Stomach smooth muscle (tissue), 2 donors: ENCODE measurements around the gene STAT3.
A peak's percentile ranks its signal among the peaks of the same experiment; 100 is the strongest.
"Not testable (repeated sequence)": the region's sequence is repeated elsewhere in the genome, so short reads cannot be mapped to it uniquely, and the experiment has no call there.

ENCODE experiments used
- H3K27ac ChIP-seq: one replicate; pipeline ENCODE4 v1.7.0; 2013; ENCODE audit warnings: mild to moderate bottlenecking, low read length, inconsistent platforms
- H3K27me3 ChIP-seq, 2 donors: one replicate each; pipeline ENCODE4 v1.7.0; 2013; ENCODE audit warnings: low read length in 2 of 2; ENCODE audit not compliant: insufficient read depth in 2 of 2, control insufficient read depth in 1 of 2
- H3K36me3 ChIP-seq, 2 donors: one replicate each; pipeline ENCODE4 v1.7.0; 2013; ENCODE audit warnings: low read length in 2 of 2; ENCODE audit not compliant: control insufficient read depth in 2 of 2, insufficient read depth in 2 of 2
- H3K4me1 ChIP-seq: one replicate; pipeline ENCODE4 v1.7.0; 2013; ENCODE audit warnings: low read length; ENCODE audit not compliant: control insufficient read depth, insufficient read depth
- H3K4me3 ChIP-seq, 2 donors: one replicate each; pipeline ENCODE4 v1.7.0; 2013; ENCODE audit warnings: low read length in 2 of 2
- H3K9ac ChIP-seq, 2 donors: one replicate each; pipeline ENCODE4 v1.7.0; 2013; ENCODE audit warnings: low read length in 2 of 2, mild to moderate bottlenecking in 1 of 2
- H3K9me3 ChIP-seq, 2 donors: one replicate each; pipeline ENCODE4 v1.7.0; 2013; ENCODE audit warnings: low read length in 2 of 2; ENCODE audit not compliant: control insufficient read depth in 2 of 2
- donor health status: healthy.
- donor health status: Pancreatic carcinoma.

Gene STAT3

GRCh38 chr17:42380935-42381334, 7.3 kb downstream of the STAT3 start:
- Histone ChIP-seq H3K4me1 (peaks cover 12% of the 10 kb centered on the region), H3K9me3 (no peaks in the 10 kb centered on the region), H3K4me3 (no peak overlapping the region), H3K9ac (no peak overlapping the region), H3K36me3 (no peaks in the 10 kb centered on the region), H3K27ac (no peak overlapping the region), H3K27me3 (no peaks in the 10 kb centered on the region)

DNA sequence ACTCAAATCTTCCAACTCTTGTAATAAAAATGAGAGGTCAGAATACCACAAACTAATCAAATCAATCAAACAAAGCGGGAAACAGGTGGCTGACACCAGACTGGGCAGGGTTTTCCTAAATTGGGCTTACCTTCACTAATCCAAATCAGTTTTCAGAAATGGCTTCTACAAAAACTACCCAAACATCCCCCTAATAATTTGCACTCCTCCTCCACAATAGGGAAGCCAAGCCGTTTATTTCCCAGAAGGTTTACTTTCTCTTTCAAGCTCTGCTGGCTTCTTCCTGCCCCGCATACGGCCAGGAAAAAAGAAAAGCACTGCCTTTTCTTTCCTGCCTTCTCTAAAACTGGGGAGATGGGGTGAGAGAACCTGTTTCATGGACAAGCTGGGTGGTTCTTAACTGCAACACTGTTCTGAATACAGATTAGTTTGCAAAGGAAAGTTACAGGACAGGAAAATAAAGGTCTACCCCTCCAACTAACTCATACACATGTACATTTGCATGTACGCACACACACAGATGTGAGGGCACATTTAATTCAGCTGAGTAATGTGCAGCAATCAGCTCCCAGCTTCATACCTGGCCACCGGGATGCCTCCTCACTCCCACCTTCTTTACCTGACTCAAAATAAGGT, 9.2 kb downstream of the STAT3 start:
- H3K27me3 ChIP-seq = no peaks in the 10 kb centered on the region
- H3K27ac ChIP-seq = peak overlapping the region; percentile 38
- no peaks in the 10 kb centered on the region for H3K9me3 ChIP-seq
- H3K36me3 ChIP-seq = no peaks in the 10 kb centered on the region
- H3K4me3 ChIP-seq = peak overlapping the region; percentile 48 to 64
- peaks cover 12% of the 10 kb centered on the region for H3K4me1 ChIP-seq
- peak overlapping the region; percentile 19 to 48 for H3K9ac ChIP-seq

DNA sequence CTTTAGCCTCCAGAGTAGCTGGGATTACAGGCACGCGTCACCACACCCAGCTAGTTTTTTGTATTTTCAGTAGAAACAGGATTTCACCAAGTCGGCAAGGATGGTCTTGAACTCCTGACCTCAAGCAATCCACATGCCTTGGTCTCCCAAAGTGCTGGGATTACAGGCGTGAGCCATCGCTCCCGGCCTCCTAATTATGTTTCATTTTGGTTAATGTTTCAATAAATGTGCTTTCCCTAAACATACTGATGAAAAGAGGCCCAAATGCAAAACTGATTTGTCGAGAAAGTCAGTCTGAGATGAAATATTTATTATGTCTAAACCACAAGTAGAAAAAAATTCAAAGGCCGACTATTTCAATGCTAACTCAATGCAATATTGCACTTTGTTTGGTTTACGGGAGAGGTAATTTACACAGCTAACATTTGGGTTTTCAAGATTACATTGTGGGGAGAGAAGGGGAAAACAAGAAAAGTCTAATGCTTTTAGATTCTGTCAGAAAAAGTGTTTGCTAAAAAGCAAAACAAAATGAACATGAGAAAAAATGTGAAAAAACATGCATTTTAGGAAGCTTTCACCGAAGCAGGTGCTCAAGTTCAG, 9.8 kb downstream of the STAT3 start:
- Histone ChIP-seq H3K36me3 (no peaks in the 10 kb centered on the region), H3K9me3 (no peaks in the 10 kb centered on the region), H3K4me1 (peaks cover 10% of the 10 kb centered on the region), H3K27me3 (no peaks in the 10 kb centered on the region), H3K4me3 (peak overlapping the region; percentile 48 to 64), H3K27ac (peak overlapping the region; percentile 38), H3K9ac (peak overlapping the region; percentile 7 to 19)

DNA sequence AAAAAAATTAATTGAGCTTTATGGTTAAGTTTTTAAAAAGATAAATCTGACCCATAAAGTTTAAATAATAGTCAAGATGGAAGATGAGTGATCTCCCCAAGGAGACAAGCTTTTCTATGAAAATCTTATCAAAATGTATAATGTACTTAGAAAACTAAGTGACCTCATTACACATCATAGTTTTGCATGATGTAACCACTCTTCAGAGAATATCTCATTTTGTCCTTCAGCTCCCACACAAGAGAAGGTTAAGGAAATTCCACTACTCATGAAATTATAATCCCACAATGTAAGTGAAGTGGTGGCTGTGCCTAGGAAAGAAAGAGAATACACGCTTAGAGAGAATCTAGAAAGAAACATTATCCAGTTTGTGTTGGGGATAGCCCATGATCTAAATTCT, 14.3 kb downstream of the STAT3 start:
- H3K36me3 ChIP-seq = peaks cover 0 to 2% of the 10 kb centered on the region in 2 donors
- H3K9me3 ChIP-seq = no peaks in the 10 kb centered on the region
- no peak overlapping the region for H3K27ac ChIP-seq
- H3K4me3 ChIP-seq = no peak overlapping the region
- peaks cover 8% of the 10 kb centered on the region for H3K4me1 ChIP-seq
- H3K27me3 ChIP-seq = no peaks in the 10 kb centered on the region
- H3K9ac ChIP-seq = no peak overlapping the region

GRCh38 chr17:42372142-42372541, 16.1 kb downstream of the STAT3 start:
- Histone ChIP-seq H3K27ac (no peak overlapping the region), H3K27me3 (no peaks in the 10 kb centered on the region), H3K9me3 (no peaks in the 10 kb centered on the region), H3K4me3 (no peak overlapping the region), H3K9ac (no peak overlapping the region), H3K36me3 (peaks cover 0 to 2% of the 10 kb centered on the region in 2 donors), H3K4me1 (peaks cover 3% of the 10 kb centered on the region)

GRCh38 chr17:42368797-42369561, 19.3 kb downstream of the STAT3 start:
- not testable (repeated sequence) for H3K4me3 ChIP-seq, H3K27ac ChIP-seq, H3K9ac ChIP-seq, H3K36me3 ChIP-seq, H3K4me1 ChIP-seq, H3K27me3 ChIP-seq, H3K9me3 ChIP-seq

DNA sequence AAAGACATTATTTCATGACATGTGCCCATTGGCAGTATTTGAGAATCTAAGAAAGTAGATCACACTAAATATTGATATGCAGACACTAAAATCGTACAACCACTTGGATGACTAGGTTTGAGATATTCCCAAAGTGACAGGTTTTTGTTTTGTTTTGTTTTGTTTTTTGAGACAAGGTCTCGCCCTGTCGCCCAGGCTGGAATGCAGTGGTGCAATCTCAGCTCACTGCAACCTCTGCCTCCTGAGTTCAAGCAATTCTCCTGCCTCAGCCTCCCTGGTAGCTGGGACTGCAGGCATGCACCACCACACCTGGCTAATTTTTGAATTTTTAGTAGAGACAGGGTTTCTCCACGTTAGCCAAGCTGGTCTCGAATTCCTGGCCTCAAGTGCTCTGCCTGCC, 19.9 kb downstream of the STAT3 start:
- H3K27me3 ChIP-seq, H3K36me3 ChIP-seq, H3K27ac ChIP-seq, H3K4me3 ChIP-seq, H3K9ac ChIP-seq, H3K9me3 ChIP-seq: not testable (repeated sequence)
- peaks cover 14% of the 10 kb centered on the region for H3K4me1 ChIP-seq

DNA sequence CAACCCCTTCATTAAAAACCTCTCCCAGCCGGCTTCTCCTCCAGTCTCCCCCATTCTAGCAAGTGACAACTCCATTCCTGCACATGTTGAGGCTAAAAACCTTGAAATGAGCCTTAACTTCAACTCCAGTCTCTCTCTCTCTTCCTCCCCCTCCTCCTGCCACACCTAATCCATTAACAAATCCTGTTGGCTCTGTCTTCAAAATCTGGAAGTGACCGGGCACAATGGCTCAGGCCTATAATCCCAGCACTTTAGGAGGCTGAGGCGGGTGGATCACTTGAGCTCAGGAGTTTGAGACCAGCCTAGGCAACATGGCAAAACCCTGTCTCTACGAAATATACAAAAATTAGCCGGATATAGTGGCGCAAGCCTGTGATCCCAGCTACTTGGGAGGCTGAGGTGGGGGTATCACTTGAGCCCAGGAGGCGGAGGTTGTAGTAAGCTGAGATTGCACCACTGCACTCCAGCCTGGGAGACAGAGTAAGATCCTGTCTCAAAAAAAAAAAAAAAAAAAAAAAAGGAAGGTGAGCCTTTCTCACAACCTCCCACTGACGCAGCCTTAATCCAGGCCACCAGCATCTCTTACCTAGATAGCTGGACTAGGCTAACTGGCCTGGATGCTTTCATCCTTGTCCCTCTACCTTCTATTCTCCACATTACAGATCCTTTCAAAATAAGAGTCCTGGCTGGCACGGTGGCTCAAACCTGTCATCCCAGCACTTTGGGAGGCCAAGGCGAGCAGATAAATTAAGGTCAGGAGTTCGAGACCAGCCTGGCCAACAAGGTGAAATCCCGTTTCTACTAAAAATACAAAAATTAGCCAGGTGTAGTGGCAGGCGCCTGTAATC, 21.8 kb downstream of the STAT3 start:
- not testable (repeated sequence) for H3K27me3 ChIP-seq, H3K36me3 ChIP-seq, H3K9me3 ChIP-seq, H3K27ac ChIP-seq, H3K9ac ChIP-seq, H3K4me3 ChIP-seq
- peaks cover 33% of the 10 kb centered on the region for H3K4me1 ChIP-seq

GRCh38 chr17:42365136-42365535, 23.1 kb downstream of the STAT3 start:
- no peak overlapping the region for H3K27ac ChIP-seq
- H3K9ac ChIP-seq = no peak overlapping the region
- peaks cover 33% of the 10 kb centered on the region for H3K4me1 ChIP-seq

DNA sequence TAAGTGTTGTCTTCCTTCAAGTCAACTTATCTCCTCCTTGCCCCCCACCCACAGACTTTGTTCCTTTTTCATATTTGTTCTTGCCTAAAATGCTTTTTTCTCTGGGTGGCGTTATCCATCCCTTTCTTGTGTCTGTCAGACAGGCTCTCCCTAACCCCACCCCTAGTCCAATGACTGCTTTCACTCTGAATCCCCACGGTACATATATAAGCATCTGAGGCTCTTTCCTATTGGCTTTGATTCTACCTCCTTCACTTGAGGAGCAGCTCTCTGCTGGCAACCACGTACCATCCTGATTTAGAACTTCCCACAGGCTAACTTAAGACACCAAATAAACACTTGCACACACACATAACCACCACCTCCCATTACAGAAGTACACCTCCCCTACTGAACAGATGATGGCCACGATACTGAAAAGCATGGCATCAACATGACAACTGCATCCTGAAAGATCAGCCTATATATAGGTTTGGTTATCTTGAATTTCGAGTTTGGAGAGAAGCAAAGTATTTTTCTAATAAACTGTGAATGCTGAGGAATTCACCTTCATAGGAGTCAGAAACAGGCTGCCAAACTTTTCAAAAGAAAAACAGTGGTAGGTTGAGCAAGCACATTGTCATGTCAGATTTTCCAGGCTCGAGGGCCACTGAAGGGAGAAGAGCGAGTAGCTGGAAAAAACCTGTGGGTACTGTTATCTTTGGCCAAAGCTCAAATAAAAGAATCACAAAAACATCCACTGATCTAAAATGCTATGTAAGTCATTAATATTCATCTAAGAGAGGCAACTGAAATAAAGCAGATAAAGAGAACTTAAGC, 24.3 kb downstream of the STAT3 start:
- no peak overlapping the region for H3K4me3 ChIP-seq
- no peaks in the 10 kb centered on the region for H3K36me3 ChIP-seq
- peaks cover 33% of the 10 kb centered on the region for H3K4me1 ChIP-seq
- no peak overlapping the region for H3K9ac ChIP-seq
- no peaks in the 10 kb centered on the region for H3K27me3 ChIP-seq
- no peaks in the 10 kb centered on the region for H3K9me3 ChIP-seq
- peak overlapping the region; percentile 53 for H3K27ac ChIP-seq

More at GRCh38 chr17:42365136-42365535, 23.1 kb downstream of the STAT3 start:
- no peaks in the 10 kb centered on the region for H3K27me3 ChIP-seq
- H3K9me3 ChIP-seq = no peaks in the 10 kb centered on the region
- no peak overlapping the region for H3K4me3 ChIP-seq
- no peaks in the 10 kb centered on the region for H3K36me3 ChIP-seq
